ENCODE results near the gene METTL6. TPM values are rescaled to one million over a fixed set of nuclear protein-coding genes. Genes with fewer than 3 reads are reported as not detected.
A peak's percentile ranks its signal among the peaks of the same experiment; 100 is the strongest.

Gene METTL6
- total RNA-seq, 1 experiment from 2014 or later: 18.9 TPM

- intact Hi-C loops (cut with micrococcal nuclease; ENCODE audit: unreplicated experiment): no loop called here
- no peak overlapping the region for H3K27ac Mint-ChIP-seq (ENCODE audit: unreplicated experiment)
- H3K27me3 Mint-ChIP-seq (ENCODE audit: insufficient read depth, unreplicated experiment): no peaks in the 10 kb centered on the region
- H3K4me1 Mint-ChIP-seq (ENCODE audit: low read depth, unreplicated experiment): peaks cover 15% of the 10 kb centered on the region
- H3K27me3 ChIP-seq (replicated peaks; ENCODE audit: control insufficient read depth, insufficient read depth, low read length): no peaks in the 10 kb centered on the region
- no peak overlapping the region for H3K4me3 ChIP-seq (ENCODE audit: low read depth, low read length)
- ChIA-PET POLR2A (no interaction called here), CTCF (no interaction called here)
- H3K36me3 ChIP-seq (ENCODE audit: control insufficient read depth, insufficient read depth, low read length): no peaks in the 10 kb centered on the region
- TF ChIP-seq, protein P1, sequence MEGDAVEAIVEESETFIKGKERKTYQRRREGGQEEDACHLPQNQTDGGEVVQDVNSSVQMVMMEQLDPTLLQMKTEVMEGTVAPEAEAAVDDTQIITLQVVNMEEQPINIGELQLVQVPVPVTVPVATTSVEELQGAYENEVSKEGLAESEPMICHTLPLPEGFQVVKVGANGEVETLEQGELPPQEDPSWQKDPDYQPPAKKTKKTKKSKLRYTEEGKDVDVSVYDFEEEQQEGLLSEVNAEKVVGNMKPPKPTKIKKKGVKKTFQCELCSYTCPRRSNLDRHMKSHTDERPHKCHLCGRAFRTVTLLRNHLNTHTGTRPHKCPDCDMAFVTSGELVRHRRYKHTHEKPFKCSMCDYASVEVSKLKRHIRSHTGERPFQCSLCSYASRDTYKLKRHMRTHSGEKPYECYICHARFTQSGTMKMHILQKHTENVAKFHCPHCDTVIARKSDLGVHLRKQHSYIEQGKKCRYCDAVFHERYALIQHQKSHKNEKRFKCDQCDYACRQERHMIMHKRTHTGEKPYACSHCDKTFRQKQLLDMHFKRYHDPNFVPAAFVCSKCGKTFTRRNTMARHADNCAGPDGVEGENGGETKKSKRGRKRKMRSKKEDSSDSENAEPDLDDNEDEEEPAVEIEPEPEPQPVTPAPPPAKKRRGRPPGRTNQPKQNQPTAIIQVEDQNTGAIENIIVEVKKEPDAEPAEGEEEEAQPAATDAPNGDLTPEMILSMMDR (IDR thresholded peaks at IDR 0.05; ENCODE audit: insufficient read depth in 1 of 2, low read depth in 1 of 2, low read length in 1 of 2, severe bottlenecking in 1 of 2, unreplicated experiment in 1 of 2): no peak
- no peaks in the 10 kb centered on the region for H3K9me3 Mint-ChIP-seq (ENCODE audit: unreplicated experiment)
- H3K9me3 ChIP-seq: no peaks in the 10 kb centered on the region
- peak in 1 of 2 experiments; percentile 36 for DNase-seq
- BruUV-seq (replicated peaks): no TSS peak
- no peaks in the 10 kb centered on the region for H3K4me1 ChIP-seq
- H3K36me3 Mint-ChIP-seq (ENCODE audit: insufficient read depth, unreplicated experiment): no peaks in the 10 kb centered on the region
- no peak overlapping the region for H3K4me3 Mint-ChIP-seq (ENCODE audit: unreplicated experiment)
Observed at GRCh38 chr3:15361494-15362214, 65.7 kb downstream of the METTL6 start.

GRCh38 chr3:15360788-15361493 lies 66.4 kb downstream of the METTL6 start:
- Mint-ChIP-seq H3K4me3 (ENCODE audit: unreplicated experiment) (no peak overlapping the region), H3K27ac (ENCODE audit: unreplicated experiment) (no peak overlapping the region), H3K9me3 (ENCODE audit: unreplicated experiment) (no peaks in the 10 kb centered on the region), H3K36me3 (ENCODE audit: insufficient read depth, unreplicated experiment) (no peaks in the 10 kb centered on the region), H3K4me1 (ENCODE audit: low read depth, unreplicated experiment) (peaks cover 15% of the 10 kb centered on the region), H3K27me3 (ENCODE audit: insufficient read depth, unreplicated experiment) (no peaks in the 10 kb centered on the region)
- Histone ChIP-seq H3K4me1 (no peaks in the 10 kb centered on the region), H3K4me3 (ENCODE audit: low read depth, low read length) (no peak overlapping the region), H3K36me3 (ENCODE audit: control insufficient read depth, insufficient read depth, low read length) (no peaks in the 10 kb centered on the region), H3K9me3 (no peaks in the 10 kb centered on the region), H3K27me3 (replicated peaks; ENCODE audit: control insufficient read depth, insufficient read depth, low read length) (no peaks in the 10 kb centered on the region)
- CTCF ChIA-PET: no interaction called here
- TF ChIP-seq, protein P1 (IDR thresholded peaks at IDR 0.05; ENCODE audit: insufficient read depth in 1 of 2, low read depth in 1 of 2, low read length in 1 of 2, severe bottlenecking in 1 of 2, unreplicated experiment in 1 of 2): no peak
- BruUV-seq (replicated peaks): no TSS peak
- POLR2A ChIA-PET: no interaction called here
- intact Hi-C loops (cut with micrococcal nuclease; ENCODE audit: unreplicated experiment): no loop called here
- DNase-seq: no peak

Other genes with a start within 250 kb of the METTL6 start
- 37.0 and 40.3 TPM in 2 replicates for gene CAPN7, start 221.3 kb downstream of the METTL6 start, total RNA-seq (2022)
- gene SH3BP5, start 95.0 kb downstream of the METTL6 start, total RNA-seq (2022): 20.8 and 26.1 TPM in 2 replicates
- gene EAF1, start 54 bp upstream of the METTL6 start, total RNA-seq (2022): 33.0 and 33.5 TPM in 2 replicates
- 0.26 TPM in 1 of 2 replicates, not detected in the other for gene COLQ, start 94.2 kb upstream of the METTL6 start, total RNA-seq (2022)
- 41.9 and 48.1 TPM in 2 replicates for gene HACL1, start 174.0 kb upstream of the METTL6 start, total RNA-seq (2022)
- gene BTD, start 174.2 kb upstream of the METTL6 start, total RNA-seq (2022): 11.1 and 11.8 TPM in 2 replicates